NCI-H748 (cell line): ENCODE data around the gene SUGT1.

Source experiments
- DNase-seq: peaks from one replicate; lab custom pipeline; 2025; ENCODE audit not compliant: unreplicated experiment; lab: John Stamatoyannopoulos, UW

Gene SUGT1

DNA sequence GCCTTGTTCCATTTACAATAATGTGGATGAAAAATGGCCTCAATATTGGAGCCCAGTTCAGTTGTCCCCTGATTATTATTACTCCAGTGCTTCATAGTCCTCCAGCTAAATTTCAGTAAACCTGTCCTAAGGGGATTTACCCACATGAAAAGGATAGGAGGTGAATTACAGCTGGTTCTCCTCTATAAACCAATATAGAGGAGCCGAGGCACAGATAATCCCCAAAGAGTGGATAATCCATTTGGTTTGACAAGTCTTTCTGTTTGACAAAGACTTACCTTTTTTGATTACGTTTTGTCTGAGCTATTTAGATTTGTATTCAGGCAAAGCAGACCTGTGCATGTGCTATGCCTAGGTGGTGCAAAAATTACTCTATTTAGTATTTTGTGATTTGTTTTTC lies 84.3 kb downstream of the SUGT1 start:
- no peak for DNase-seq

DNA sequence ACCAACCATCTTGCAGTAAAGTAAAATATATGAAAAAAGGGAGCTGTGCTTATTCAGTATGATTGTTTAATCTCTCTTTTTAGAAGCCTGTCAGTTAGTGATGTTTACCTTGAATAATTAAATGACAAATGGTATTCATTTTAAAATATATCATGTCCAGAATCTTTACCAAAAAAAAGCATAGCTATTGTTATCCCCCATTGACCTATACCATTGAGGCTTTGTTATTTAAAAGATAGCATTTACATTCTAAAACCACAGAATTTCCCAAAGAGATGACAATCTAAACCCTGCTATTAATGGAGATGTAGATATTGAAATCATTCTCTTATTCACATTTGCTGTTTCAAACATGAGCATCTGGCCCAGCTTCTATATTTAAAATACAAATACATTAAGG lies 84.8 kb downstream of the SUGT1 start:
- DNase-seq: no peak

DNA sequence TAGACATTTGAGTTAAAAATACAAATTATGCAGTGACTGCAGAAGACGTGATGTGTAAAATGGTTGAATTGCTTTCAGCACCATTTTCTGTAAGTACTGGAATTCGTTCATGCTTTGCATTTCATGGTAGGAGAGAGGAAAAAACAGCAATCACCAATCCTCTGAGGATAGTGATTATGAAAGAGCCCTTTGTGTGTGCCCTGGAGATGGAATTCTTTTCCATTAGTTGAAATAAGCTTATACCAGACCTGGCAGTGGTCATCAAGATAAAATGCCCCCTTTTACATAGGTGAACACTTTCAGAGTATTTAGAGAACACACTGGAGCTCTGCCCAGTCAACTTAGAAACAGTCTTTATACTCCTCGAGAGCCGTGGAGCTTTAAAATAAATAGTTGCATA lies 85.3 kb downstream of the SUGT1 start:
- DNase-seq: no peak

DNA sequence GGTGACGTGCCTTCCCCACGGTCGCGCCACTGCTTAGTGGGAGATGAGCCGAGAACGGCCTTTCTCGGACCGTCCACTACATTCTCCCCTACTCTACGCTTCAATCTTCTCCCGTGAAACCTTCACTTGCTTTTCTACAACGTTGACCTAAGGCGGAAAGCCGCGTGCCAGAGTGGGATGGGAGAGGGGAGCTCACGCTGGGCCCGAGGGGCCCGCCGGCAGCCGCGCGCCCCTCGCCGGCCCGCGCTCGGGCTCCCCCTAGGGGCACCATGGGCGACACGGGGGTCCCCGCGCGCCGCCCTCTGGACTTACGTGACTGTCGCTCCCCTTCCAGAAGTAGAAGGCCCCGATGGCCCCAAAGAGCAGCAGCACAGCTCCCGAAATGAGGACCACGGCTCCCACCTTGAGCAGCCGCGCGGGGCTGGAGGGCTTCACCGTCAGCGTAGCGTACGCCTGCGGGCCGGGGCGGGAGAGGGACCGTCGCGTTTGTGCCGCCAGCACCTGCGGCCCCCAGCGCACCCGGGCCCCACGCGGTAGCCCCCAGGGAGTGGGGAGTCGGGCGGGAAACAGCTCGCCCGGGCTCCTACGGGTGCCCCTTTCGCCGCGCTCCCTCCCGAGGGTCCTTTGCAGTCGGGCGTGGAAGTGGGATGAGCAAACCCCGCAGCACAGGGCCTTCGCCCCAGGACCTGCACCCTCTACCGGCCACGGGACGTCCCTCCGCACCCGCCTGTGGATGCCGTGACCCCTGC lies 86.3 kb downstream of the SUGT1 start:
- DNase-seq: no peak

DNA sequence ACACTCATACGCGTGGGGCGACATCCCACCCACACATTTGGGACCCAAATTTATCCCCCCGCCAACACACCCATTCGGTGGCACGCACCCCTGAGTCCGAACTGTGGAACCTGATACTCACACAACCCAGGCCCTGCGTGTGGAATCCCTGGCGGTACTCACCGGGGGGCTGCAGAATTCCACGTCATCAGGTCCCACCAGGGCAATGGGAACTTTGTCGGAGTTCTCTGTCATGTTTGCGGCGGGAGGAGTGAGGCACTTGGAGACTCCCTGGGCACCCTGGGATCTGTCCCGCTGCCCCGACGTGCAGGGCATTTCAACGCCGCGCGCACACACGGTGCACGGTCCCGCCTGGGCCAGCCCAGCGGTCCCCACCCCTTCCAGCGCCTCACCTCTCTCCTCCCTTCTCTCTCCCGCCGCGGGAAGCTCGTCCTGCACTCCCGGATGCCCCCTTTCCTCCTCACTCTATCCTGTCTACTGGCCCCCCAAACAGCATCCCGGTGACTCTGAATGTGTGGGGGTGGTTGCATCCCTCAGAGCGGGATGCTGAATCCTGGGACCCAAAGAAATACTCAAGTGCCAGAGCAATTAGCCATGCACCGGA lies 86.9 kb downstream of the SUGT1 start, which contains the start of gene CNMD:
CNMD (minus strand) TSS at position 353 of the 604 bp plus-strand sequence; CDS start at position 234, 119 bp downstream.
- no peak for DNase-seq

DNA sequence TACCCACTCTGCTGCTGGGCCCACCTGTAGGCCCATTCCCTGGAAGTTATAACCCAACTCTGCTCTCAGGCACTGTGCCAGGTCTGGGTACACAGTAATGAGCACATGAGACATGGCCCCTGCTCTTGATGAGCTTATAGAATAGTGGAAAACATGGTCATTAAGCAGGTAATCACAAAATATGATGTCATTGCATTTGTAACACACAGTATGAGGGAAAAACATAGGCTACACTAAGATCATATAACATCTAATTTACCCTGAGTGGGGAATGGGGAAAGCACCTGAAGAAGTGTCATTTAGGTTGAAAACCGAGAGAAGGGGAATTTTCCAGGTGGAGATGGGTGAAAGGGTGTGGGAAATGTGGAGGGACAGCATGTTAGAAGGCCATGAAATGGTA lies 90.9 kb downstream of the SUGT1 start:
- peak; percentile 83 for DNase-seq

DNA sequence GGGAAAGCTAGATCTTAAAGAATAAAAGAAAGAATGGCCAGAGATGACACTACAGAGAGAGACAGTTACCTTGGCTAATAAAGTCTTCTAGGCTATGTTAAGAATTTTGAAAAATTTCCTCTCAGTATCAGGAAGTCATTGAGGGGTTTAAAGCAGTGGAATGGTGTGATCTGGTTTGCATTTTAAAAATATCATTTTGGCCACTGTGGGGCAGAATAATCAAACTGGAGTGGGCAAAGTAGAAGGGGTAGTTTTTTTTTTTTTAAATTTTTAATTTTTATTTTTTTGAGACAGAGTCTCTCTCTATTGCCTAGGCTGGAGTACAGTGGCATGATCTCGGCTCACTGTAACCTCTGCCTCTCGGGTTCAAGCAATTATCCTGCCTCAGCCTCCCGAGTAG lies 91.4 kb downstream of the SUGT1 start:
- peak; percentile 37 for DNase-seq

DNA sequence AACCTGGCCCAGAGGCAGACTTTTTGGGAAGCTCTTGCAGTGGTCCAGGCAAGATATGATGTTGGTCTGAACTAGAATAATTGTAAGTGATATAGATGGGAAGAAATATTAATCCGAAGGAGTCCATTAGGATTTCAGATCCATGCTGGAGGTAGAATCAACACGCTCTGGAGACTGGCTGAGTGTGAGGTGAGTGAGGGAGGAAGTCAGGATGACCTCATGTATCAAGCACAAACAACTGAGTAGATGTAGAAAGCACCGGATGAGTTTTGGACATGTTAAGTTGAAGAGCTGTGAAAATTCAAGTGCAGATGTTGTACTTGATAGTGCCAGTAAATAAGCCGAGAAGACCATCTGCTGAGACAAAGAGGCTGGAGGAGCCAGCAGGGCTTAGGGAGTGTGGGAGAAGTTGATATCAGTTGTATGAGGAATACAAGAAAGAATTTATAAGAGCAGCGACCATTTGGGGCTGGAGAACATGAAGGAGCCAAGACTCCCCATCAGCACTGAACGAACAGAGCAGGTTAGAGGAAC lies 92.3 kb downstream of the SUGT1 start:
- DNase-seq: no peak

DNA sequence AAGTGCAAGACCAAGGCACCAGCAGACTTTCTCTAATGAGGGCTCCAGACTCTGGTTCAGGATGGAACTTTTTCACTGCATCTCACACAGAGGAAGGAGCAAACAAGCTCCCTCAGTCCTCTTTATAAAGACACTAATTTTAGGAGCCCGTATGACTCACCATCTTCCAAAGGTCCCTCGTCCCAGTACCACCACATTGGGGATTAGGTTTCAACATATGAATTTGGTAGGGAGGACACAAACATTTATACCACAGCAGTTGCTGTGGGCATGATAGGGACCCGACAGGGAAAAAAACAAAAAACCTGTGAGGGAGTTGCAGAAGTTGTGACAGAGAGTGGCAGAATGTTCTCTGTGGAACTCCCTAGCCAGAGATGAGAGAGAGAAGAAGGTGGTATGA lies 93.5 kb downstream of the SUGT1 start:
- DNase-seq: no peak

DNA sequence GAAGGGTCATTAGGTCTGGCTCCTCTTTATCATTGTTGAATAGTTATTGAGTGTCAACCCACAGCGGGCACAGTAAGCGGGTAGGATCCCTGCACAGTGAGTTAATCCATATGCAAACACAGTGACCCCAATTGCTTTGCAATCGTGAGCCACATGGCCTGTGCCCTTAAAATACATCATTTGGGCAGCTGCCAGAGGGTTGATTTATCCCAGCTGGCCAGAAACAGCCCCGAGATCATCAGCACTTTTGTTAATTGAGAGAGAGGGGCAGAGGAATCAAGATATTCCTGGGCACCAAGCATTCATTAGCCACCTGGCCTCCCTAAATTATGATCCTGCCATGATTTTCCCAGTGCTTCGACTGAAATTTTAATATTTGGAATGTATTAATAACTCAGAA lies 96.8 kb downstream of the SUGT1 start:
- peak; percentile 93 for DNase-seq
